SK-N-MC (cell line): ENCODE results near the gene SMIM33.

ENCODE experiments used
- EZH2 ChIP-seq: fragments of 200-600 bp; sonication (generic); IDR thresholded peaks from one replicate; pipeline ENCODE4 v1.6.1; 2017; ENCODE audit warnings: antibody characterized with exemption
- FOXP2 ChIP-seq: optimal IDR thresholded peaks from 2 replicates; pipeline ENCODE3; 2011; ENCODE audit warnings: mild to moderate bottlenecking, moderate library complexity; ENCODE audit not compliant: insufficient read depth; ENCODE audit errors: extremely low read length, control extremely low read depth

DNA sequence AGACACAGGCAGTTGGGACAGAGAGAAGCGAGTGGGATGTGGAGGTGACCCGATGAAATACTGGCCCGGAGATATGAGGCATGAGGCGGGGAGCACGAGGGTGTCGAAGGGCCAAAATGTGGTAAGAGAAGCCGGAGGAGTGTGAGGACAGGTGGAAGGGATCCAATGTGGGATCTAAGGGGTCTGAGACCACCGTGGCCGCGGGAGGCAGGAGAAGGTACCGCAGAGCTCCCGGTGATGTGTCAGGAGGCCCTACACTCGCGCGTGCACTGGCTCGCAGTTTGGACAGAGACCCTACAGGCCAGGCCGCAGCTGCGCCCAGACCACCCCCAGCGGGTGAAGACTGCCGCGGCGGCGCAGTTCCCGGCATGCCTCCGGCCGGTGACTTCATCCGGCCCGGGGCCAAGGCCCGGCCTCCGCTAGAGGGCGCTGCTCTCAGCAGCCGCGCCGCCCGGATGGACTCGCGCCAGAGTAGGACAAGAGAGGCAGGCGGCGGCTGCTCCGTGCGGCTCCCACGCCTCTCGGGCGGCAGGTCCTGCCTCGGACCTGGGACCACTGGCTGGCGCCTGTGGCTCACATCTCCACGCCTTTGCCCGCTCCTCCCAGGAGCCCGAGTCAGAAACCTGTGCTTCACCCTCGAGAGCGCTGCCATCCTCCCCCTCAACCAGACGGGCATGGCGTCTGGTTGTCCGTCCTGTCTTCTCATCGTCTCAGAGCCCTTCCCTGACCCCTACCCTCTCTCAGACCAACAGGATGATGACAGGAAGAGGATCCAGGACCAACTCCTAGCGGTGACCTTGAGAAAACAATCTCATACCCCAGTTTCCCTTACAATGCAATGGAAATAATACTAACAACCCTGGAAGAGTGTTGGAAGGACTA, 47.1 kb downstream of the SMIM33 start:
- TF ChIP-seq EZH2 (no peak), FOXP2 (no peak)
